NCI-H1694 treated with DMSO at 0.1 percent for 48 hours (cell line): ENCODE results near the gene OR52J3.
"Not testable (repeated sequence)": the region's sequence is repeated elsewhere in the genome, so short reads cannot be mapped to it uniquely, and the experiment has no call there.

Experiments used
- DNase-seq: peaks from one replicate; lab custom pipeline; 2025; lab: John Stamatoyannopoulos, UW

The OR52J3 gene

GRCh38 chr11:5046226-5046625, at the start of gene OR52J3:
OR52J3 (plus strand) TSS chr11:5046526; CDS start chr11:5046526, 0 bp downstream.
- DNase-seq = no peak

- DNase-seq = no peak
These were observed 41.7 kb upstream of the OR52J3 start for GRCh38 chr11:5004424-5005274.

- no peak for DNase-seq
These were observed 38.8 kb upstream of the OR52J3 start for GRCh38 chr11:5007561-5007960.

GRCh38 chr11:5011254-5011653, 35.1 kb upstream of the OR52J3 start:
- DNase-seq = no peak

GRCh38 chr11:5013012-5013411, 33.3 kb upstream of the OR52J3 start:
- DNase-seq = no peak

GRCh38 chr11:5021996-5022395, 24.3 kb upstream of the OR52J3 start:
- no peak for DNase-seq

- DNase-seq = no peak
These were observed 9.7 kb upstream of the OR52J3 start for GRCh38 chr11:5036669-5037068.

GRCh38 chr11:5037926-5038325, 8.4 kb upstream of the OR52J3 start:
- no peak for DNase-seq

- no peak for DNase-seq
These were observed 8.0 kb upstream of the OR52J3 start for GRCh38 chr11:5038341-5038740.

GRCh38 chr11:5040876-5041275, 5.5 kb upstream of the OR52J3 start:
- DNase-seq = no peak

GRCh38 chr11:5042091-5042490, 4.2 kb upstream of the OR52J3 start:
- no peak for DNase-seq

GRCh38 chr11:5043380-5043779, 2.9 kb upstream of the OR52J3 start:
- no peak for DNase-seq

- no peak for DNase-seq
These were observed 516 bp downstream of the OR52J3 start for GRCh38 chr11:5046754-5047330.

- DNase-seq = not testable (repeated sequence)
These were observed 12.4 kb downstream of the OR52J3 start for GRCh38 chr11:5058679-5059078.

GRCh38 chr11:5059391-5059790, 13.1 kb downstream of the OR52J3 start, which contains the start of gene OR52E2:
OR52E2 (minus strand) TSS chr11:5059627; CDS start chr11:5059627, 0 bp downstream.
- DNase-seq = no peak

GRCh38 chr11:5065027-5065426, 18.7 kb downstream of the OR52J3 start:
- no peak for DNase-seq

- no peak for DNase-seq
These were observed 22.9 kb downstream of the OR52J3 start, which contains the start of gene OR52E1 for GRCh38 chr11:5069272-5069671. OR52E1 (plus strand) TSS chr11:5069572.

GRCh38 chr11:5071799-5072198, 25.5 kb downstream of the OR52J3 start:
- DNase-seq = no peak

- no peak for DNase-seq
These were observed 35.1 kb downstream of the OR52J3 start for GRCh38 chr11:5081405-5081804.

GRCh38 chr11:5083602-5084001, 37.3 kb downstream of the OR52J3 start:
- DNase-seq = no peak

GRCh38 chr11:5088556-5088955, 42.2 kb downstream of the OR52J3 start:
- DNase-seq = no peak

GRCh38 chr11:5090668-5091067, 44.3 kb downstream of the OR52J3 start:
- no peak for DNase-seq

- DNase-seq = no peak
These were observed 46.7 kb downstream of the OR52J3 start for GRCh38 chr11:5092821-5093585.
